PC-9 (cell line): ENCODE data around the gene KLHL17. TPM values are rescaled to one million over a fixed set of nuclear protein-coding genes. Genes with fewer than 3 reads are reported as not detected.

Experiments used
- BruUV-seq: library from RNA; stranded (reverse); fragments of 400-500 nt; replicated peaks from 2 replicates; lab custom pipeline; 2021; lab: Mats Ljungman, UMichigan
- CTCF ChIA-PET: fragments of 300-600 bp; sonication (Branson Sonifier 250); formaldehyde crosslinking; loops from one replicate; lab custom pipeline; 2022; ENCODE audit warnings: antibody characterized with exemption; lab: Charles Lee
- POLR2A ChIA-PET: fragments of 300-600 bp; sonication (Branson Sonifier 250); formaldehyde crosslinking; loops from one replicate; lab custom pipeline; 2022; ENCODE audit warnings: antibody characterized with exemption; ENCODE audit not compliant: unreplicated experiment; lab: Charles Lee
- DNase-seq, 2 experiments: peaks; one replicate each; pipeline versions ENCODE4 v3.0.0 to v3.0.0-alpha.2; 2015 to 2022; ENCODE audit warnings: mixed read lengths in 1 of 2
- H2AFZ ChIP-seq: fragments of 200-600 bp; sonication (generic); 2 replicates; pipeline ENCODE4 v1.8.1; 2017; ENCODE audit warnings: antibody characterized with exemption
- H3F3A ChIP-seq: fragments of 200-600 bp; sonication (generic); 2 replicates; pipeline ENCODE4 v1.8.1; 2017; ENCODE audit warnings: antibody characterized with exemption, mild to moderate bottlenecking, low read depth; ENCODE audit not compliant: insufficient read depth
- H3K27ac ChIP-seq: fragments of 200-600 bp; sonication (generic); 2 replicates; pipeline ENCODE4 v1.6.1; 2016; ENCODE audit warnings: mixed run types
- H3K27me3 ChIP-seq: fragments of 200-600 bp; sonication (generic); 2 replicates; pipeline ENCODE4 v1.6.1; 2016; ENCODE audit warnings: low read depth, mixed run types; ENCODE audit not compliant: insufficient read depth
- H3K36me3 ChIP-seq: fragments of 200-600 bp; sonication (generic); 2 replicates; pipeline ENCODE4 v1.6.1; 2016; ENCODE audit warnings: low read depth, mixed run types
- H3K4me1 ChIP-seq: fragments of 200-600 bp; sonication (generic); replicated peaks from 2 replicates; pipeline ENCODE4 v1.6.1; 2016; ENCODE audit warnings: mixed run types; ENCODE audit not compliant: insufficient read depth
- H3K4me2 ChIP-seq: fragments of 200-600 bp; sonication (generic); 2 replicates; pipeline ENCODE4 v1.6.1; 2017; ENCODE audit warnings: mixed run types
- H3K4me3 ChIP-seq: fragments of 200-600 bp; sonication (generic); 2 replicates; pipeline ENCODE4 v1.6.1; 2016; ENCODE audit warnings: mixed run types
- H3K79me2 ChIP-seq: fragments of 200-600 bp; sonication (generic); 2 replicates; pipeline ENCODE4 v1.6.1; 2017; ENCODE audit warnings: low read depth, mixed run types
- H3K9me2 ChIP-seq: fragments of 200-600 bp; sonication (generic); 2 replicates; pipeline ENCODE4 v1.8.1; 2017; ENCODE audit warnings: mild to moderate bottlenecking; ENCODE audit not compliant: insufficient read depth
- H3K9me3 ChIP-seq: fragments of 200-600 bp; sonication (generic); 2 replicates; pipeline ENCODE4 v1.8.1; 2016; ENCODE audit warnings: low read depth; ENCODE audit not compliant: insufficient read depth
- H4K20me1 ChIP-seq: fragments of 200-600 bp; sonication (generic); 2 replicates; pipeline ENCODE4 v1.8.1; 2017; ENCODE audit not compliant: insufficient read depth
- CTCF ChIP-seq: fragments of 200-600 bp; sonication (generic); conservative IDR thresholded peaks from 2 replicates; pipeline ENCODE4 v1.6.1; 2017; ENCODE audit warnings: mixed run types, antibody characterized with exemption, mild to moderate bottlenecking, moderate library complexity
- EZH2 ChIP-seq: fragments of 200-600 bp; sonication (generic); IDR thresholded peaks from 2 replicates; pipeline ENCODE4 v1.8.0; 2017; ENCODE audit warnings: antibody characterized with exemption, low read depth
- intact Hi-C: fragments of 100-400 bp; cut with micrococcal nuclease; formaldehyde crosslinking; loops from one replicate; pipeline ENCODE4 v1.10.0; 2022; ENCODE audit not compliant: unreplicated experiment
- total RNA-seq: library from RNA; stranded (reverse); gene quantifications from 2 replicates; pipeline ENCODE4 v1.2.3, GENCODE V29; 2021

KLHL17 gene
- total RNA-seq, 1 experiment from 2014 or later, result 22.7 TPM

- Histone ChIP-seq H3K9me3 (no peaks in the 10 kb centered on the region), H3K36me3 (no peaks in the 10 kb centered on the region), H3K4me2 (peak overlapping the region; percentile 81), H4K20me1 (no peaks in the 10 kb centered on the region), H3K27ac (peak overlapping the region; percentile 99), H2AFZ (no peak overlapping the region), H3F3A (peaks cover 37% of the 10 kb centered on the region; the same call in 1 of the 2 replicates), H3K79me2 (peaks cover 4% of the 10 kb centered on the region; the same call in 1 of the 2 replicates), H3K4me1 (peaks cover 14% of the 10 kb centered on the region), H3K27me3 (no peaks in the 10 kb centered on the region), H3K4me3 (peak overlapping the region; percentile 83; the same call in 1 of the 2 replicates), H3K9me2 (no peaks in the 10 kb centered on the region)
- ChIA-PET CTCF (interaction anchor here (0.6 to 1.0 kb wide), 2 partner anchors 63 to 380 kb away, joined by 3 read pairs; no protein-coding TSS in a partner anchor), POLR2A (interaction anchor here (0.6 kb wide), 1 partner anchor 17 kb away, joined by 3 read pairs; no protein-coding TSS in a partner anchor)
- BruUV-seq, result no TSS peak
- peak; percentile 54 to 67 for DNase-seq
- TF ChIP-seq CTCF (no peak), EZH2 (no peak)
- intact Hi-C loops, result no loop called here
Measured at GRCh38 chr1:967466-968343, 7.3 kb downstream of the KLHL17 start.

DNA sequence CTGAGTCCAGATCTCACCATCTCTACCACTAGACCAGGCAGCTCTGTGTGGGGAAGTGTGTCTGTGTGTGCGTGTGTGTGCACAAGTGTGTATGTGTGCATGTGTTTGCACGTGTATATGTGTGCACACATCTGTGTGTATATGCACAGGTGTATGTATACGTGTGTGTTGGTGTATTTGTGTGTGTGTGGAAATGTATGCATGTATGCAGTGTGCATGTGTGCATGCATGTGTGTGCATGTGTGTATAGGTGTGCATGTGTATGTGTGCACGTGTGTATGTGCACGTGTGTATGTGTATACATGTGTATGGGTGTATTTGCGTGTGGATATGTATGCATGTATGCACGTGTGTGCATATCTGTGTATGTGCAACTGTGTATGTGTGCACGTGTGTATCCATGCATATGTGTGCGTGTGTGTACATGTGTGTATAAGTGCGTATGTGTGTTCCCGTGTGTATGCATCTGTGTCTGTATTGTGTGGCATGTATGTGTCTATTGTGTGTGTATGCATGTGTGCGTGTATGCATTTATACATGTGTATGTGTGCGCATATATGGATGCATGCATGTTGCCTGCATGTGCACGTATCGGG lies 9.0 kb downstream of the KLHL17 start:
- Histone ChIP-seq H3K9me3 (no peaks in the 10 kb centered on the region), H3K4me3 (no peak overlapping the region), H4K20me1 (no peaks in the 10 kb centered on the region), H3K79me2 (peaks cover 4% of the 10 kb centered on the region; the same call in 1 of the 2 replicates), H3K36me3 (no peaks in the 10 kb centered on the region), H3K4me1 (peaks cover 14% of the 10 kb centered on the region), H3F3A (peaks cover 37% of the 10 kb centered on the region; the same call in 1 of the 2 replicates), H2AFZ (no peak overlapping the region), H3K9me2 (no peaks in the 10 kb centered on the region), H3K27ac (no peak overlapping the region), H3K4me2 (no peak overlapping the region), H3K27me3 (no peaks in the 10 kb centered on the region)
- TF ChIP-seq CTCF, result no peak
- TF ChIP-seq EZH2, result no peak
- no peak for DNase-seq
- CTCF ChIA-PET, result no interaction called here
- POLR2A ChIA-PET, result no interaction called here
- no TSS peak for BruUV-seq
- intact Hi-C loops, result no loop called here

- BruUV-seq, result no TSS peak
- H3K4me3 ChIP-seq, result no peak overlapping the region
- intact Hi-C loops, result no loop called here
- H3K4me2 ChIP-seq, result no peak overlapping the region
- no peak overlapping the region for H2AFZ ChIP-seq
- peaks cover 42% of the 10 kb centered on the region; the same call in 1 of the 2 replicates for H3F3A ChIP-seq
- H3K4me1 ChIP-seq, result peaks cover 20% of the 10 kb centered on the region
- POLR2A ChIA-PET, result no interaction called here
- no peaks in the 10 kb centered on the region for H3K9me2 ChIP-seq
- H3K27ac ChIP-seq, result no peak overlapping the region
- TF ChIP-seq EZH2 (no peak), CTCF (no peak)
- H3K36me3 ChIP-seq, result no peaks in the 10 kb centered on the region
- DNase-seq, result no peak
- peaks cover 4% of the 10 kb centered on the region; the same call in 1 of the 2 replicates for H3K79me2 ChIP-seq
- no peaks in the 10 kb centered on the region for H4K20me1 ChIP-seq
- H3K9me3 ChIP-seq, result no peaks in the 10 kb centered on the region
- CTCF ChIA-PET, result no interaction called here
- H3K27me3 ChIP-seq, result no peaks in the 10 kb centered on the region
Measured at GRCh38 chr1:970242-970972, 10.0 kb downstream of the KLHL17 start.
